SU-DHL-6 (cell line): ENCODE measurements around the gene STIM2.

Experiments
- H2AFZ ChIP-seq: fragments of 200-600 bp; sonication (generic); 2 replicates; pipeline ENCODE4 v1.6.1; 2014; ENCODE audit warnings: low read depth, mild to moderate bottlenecking, moderate library complexity, mixed read lengths, antibody characterized with exemption, low read length; ENCODE audit not compliant: severe bottlenecking
- H3F3A ChIP-seq: fragments of 200-600 bp; shearing (Covaris generic); 2 replicates; pipeline ENCODE4 v1.6.0; 2016; ENCODE audit warnings: antibody characterized with exemption, mild to moderate bottlenecking; ENCODE audit not compliant: insufficient read depth
- H3K27ac ChIP-seq: fragments of 200-600 bp; sonication (generic); 2 replicates; pipeline ENCODE4 v1.5.1; 2016; ENCODE audit warnings: low read depth, mild to moderate bottlenecking, low read length, moderate library complexity, mixed read lengths
- H3K27me3 ChIP-seq: fragments of 200-600 bp; sonication (generic), shearing (Covaris generic); 2 replicates; pipeline ENCODE4 v1.6.0; 2014; ENCODE audit warnings: mild to moderate bottlenecking, low read length
- H3K36me3 ChIP-seq: fragments of 200-600 bp; sonication (generic); 2 replicates; pipeline ENCODE4 v1.6.1; 2014; ENCODE audit warnings: mild to moderate bottlenecking, low read length, mixed read lengths
- H3K4me2 ChIP-seq: fragments of 300-600, 200-600 bp; shearing (Covaris generic), sonication (generic); 2 replicates; pipeline ENCODE4 v1.6.0; 2014; ENCODE audit warnings: low read length, low read depth, mild to moderate bottlenecking; ENCODE audit not compliant: poor library complexity, severe bottlenecking
- H3K4me3 ChIP-seq: fragments of 200-600 bp; sonication (generic); 2 replicates; pipeline ENCODE4 v1.5.1; 2014; ENCODE audit warnings: antibody characterized with exemption, low read length, mild to moderate bottlenecking, mixed read lengths; ENCODE audit not compliant: insufficient read depth, poor library complexity, severe bottlenecking
- H3K79me2 ChIP-seq: fragments of 200-600 bp; sonication (generic); 2 replicates; pipeline ENCODE4 v1.6.1; 2014; ENCODE audit warnings: mild to moderate bottlenecking, low read length, moderate library complexity; ENCODE audit not compliant: insufficient read depth
- H3K9ac ChIP-seq: fragments of 200-600 bp; sonication (generic); 2 replicates; pipeline ENCODE4 v1.7.0; 2014; ENCODE audit warnings: mild to moderate bottlenecking, low read length
- H3K9me2 ChIP-seq: fragments of 200-600 bp; sonication (generic); replicated peaks from 2 replicates; pipeline ENCODE4 v1.6.1; 2014; ENCODE audit warnings: low read length; ENCODE audit not compliant: insufficient read depth
- H3K9me3 ChIP-seq: fragments of 200-600 bp; sonication (generic); 2 replicates; pipeline ENCODE4 v1.6.1; 2014; ENCODE audit warnings: low read length, mixed read lengths; ENCODE audit not compliant: insufficient read depth
- H4K20me1 ChIP-seq: fragments of 200-600 bp; sonication (generic); 2 replicates; pipeline ENCODE4 v1.6.1; 2014; ENCODE audit warnings: low read depth, mild to moderate bottlenecking, antibody characterized with exemption, low read length, moderate library complexity, mixed read lengths
- EZH2phosphoT487 ChIP-seq: fragments of 200-600 bp; sonication (generic), shearing (Covaris generic); conservative IDR thresholded peaks from 2 replicates; pipeline ENCODE4 v1.6.1; 2018; ENCODE audit warnings: mild to moderate bottlenecking, antibody characterized with exemption, low read length, moderate library complexity, mixed read lengths
- TF ChIP-seq, protein P1 (sequence below): fragments of 200-600 bp; sonication (generic); IDR thresholded peaks from one replicate; pipeline ENCODE4 v1.5.1; 2017; ENCODE audit warnings: antibody characterized with exemption, mild to moderate bottlenecking, low read length, moderate library complexity; ENCODE audit not compliant: insufficient read depth, poor library complexity, severe bottlenecking

STIM2 gene

DNA sequence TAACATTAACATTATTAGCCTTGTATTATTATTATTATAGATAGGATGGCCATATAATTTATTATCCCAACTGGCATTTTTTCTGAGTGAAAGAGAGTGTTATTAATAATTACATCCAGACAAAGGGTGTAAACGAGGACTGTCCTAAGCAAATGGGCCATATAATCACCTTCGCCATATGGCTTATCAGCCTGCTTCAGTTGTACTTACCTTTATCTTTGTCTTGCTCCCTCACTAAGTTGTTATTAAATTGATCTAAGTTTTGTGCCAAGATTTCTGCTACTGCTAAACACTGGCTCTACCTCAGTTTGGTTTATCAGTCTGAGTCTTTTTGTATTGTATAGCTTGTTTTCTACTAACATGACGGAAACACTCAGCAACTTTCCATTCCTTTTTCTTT lies 76.9 kb downstream of the STIM2 start:
- Histone ChIP-seq H3K79me2 (peaks cover 96% of the 10 kb centered on the region), H3K36me3 (0 out of 2 replicates have a peak, but pooled peaks cover 4% of the 10 kb centered on the region)

GRCh38 chr4:26938516-26938915 lies 77.9 kb downstream of the STIM2 start:
- Histone ChIP-seq H3K79me2 (peaks cover 96% of the 10 kb centered on the region), H3K9me3 (no peaks in the 10 kb centered on the region), H3K27ac (no peak overlapping the region), H3K4me3 (no peak overlapping the region), H2AFZ (no peak overlapping the region), H3K4me2 (no peak overlapping the region), H4K20me1 (peaks cover 15% of the 10 kb centered on the region; the same call in 1 of the 2 replicates), H3K9me2 (no peaks in the 10 kb centered on the region), H3F3A (peaks cover 21% of the 10 kb centered on the region; the same call in 1 of the 2 replicates), H3K27me3 (no peaks in the 10 kb centered on the region), H3K36me3 (peaks cover 8% of the 10 kb centered on the region; the same call in 1 of the 2 replicates), H3K9ac (no peak overlapping the region)
- no peak for TF ChIP-seq EZH2phosphoT487
- TF ChIP-seq, protein P1, sequence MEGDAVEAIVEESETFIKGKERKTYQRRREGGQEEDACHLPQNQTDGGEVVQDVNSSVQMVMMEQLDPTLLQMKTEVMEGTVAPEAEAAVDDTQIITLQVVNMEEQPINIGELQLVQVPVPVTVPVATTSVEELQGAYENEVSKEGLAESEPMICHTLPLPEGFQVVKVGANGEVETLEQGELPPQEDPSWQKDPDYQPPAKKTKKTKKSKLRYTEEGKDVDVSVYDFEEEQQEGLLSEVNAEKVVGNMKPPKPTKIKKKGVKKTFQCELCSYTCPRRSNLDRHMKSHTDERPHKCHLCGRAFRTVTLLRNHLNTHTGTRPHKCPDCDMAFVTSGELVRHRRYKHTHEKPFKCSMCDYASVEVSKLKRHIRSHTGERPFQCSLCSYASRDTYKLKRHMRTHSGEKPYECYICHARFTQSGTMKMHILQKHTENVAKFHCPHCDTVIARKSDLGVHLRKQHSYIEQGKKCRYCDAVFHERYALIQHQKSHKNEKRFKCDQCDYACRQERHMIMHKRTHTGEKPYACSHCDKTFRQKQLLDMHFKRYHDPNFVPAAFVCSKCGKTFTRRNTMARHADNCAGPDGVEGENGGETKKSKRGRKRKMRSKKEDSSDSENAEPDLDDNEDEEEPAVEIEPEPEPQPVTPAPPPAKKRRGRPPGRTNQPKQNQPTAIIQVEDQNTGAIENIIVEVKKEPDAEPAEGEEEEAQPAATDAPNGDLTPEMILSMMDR, result no peak

More for the DNA sequence above, 76.9 kb downstream of the STIM2 start:
- TF ChIP-seq, protein P1, result no peak
- TF ChIP-seq EZH2phosphoT487, result no peak
- no peaks in the 10 kb centered on the region for H3K9me3 ChIP-seq
- no peak overlapping the region for H3K9ac ChIP-seq
- H2AFZ ChIP-seq, result no peak overlapping the region
- H4K20me1 ChIP-seq, result peaks cover 15% of the 10 kb centered on the region; the same call in 1 of the 2 replicates
- no peak overlapping the region for H3K4me2 ChIP-seq
- H3K4me3 ChIP-seq, result no peak overlapping the region
- H3K27me3 ChIP-seq, result no peaks in the 10 kb centered on the region
- H3K9me2 ChIP-seq, result no peaks in the 10 kb centered on the region
- peaks cover 21% of the 10 kb centered on the region; the same call in 1 of the 2 replicates for H3F3A ChIP-seq
- H3K27ac ChIP-seq, result no peak overlapping the region

- TF ChIP-seq, protein P1, result no peak
- TF ChIP-seq EZH2phosphoT487, result no peak
- Histone ChIP-seq H3K9me2 (no peaks in the 10 kb centered on the region), H3K4me3 (no peak overlapping the region), H3K27me3 (no peaks in the 10 kb centered on the region), H4K20me1 (peaks cover 10% of the 10 kb centered on the region; the same call in 1 of the 2 replicates), H3F3A (peaks cover 9% of the 10 kb centered on the region; the same call in 1 of the 2 replicates), H2AFZ (no peak overlapping the region), H3K36me3 (peaks cover 21% of the 10 kb centered on the region), H3K79me2 (peaks cover 98% of the 10 kb centered on the region), H3K9ac (no peak overlapping the region), H3K27ac (peak overlapping the region; percentile 10; the same call in 1 of the 2 replicates), H3K4me2 (peak overlapping the region; percentile 3), H3K9me3 (no peaks in the 10 kb centered on the region)
Observed at GRCh38 chr4:26941951-26942350, 81.3 kb downstream of the STIM2 start.
